Activated CD4-positive, CD25-positive, alpha-beta regulatory T cell (primary cell): ENCODE data around the gene ZNF428.
"Not testable (repeated sequence)": the region's sequence is repeated elsewhere in the genome, so short reads cannot be mapped to it uniquely, and the experiment has no call there.

Experiments used
- DNase-seq, 4 experiments: peaks; one replicate each; lab custom pipeline; 2025; lab: John Stamatoyannopoulos, UW

Gene ZNF428, protein sequence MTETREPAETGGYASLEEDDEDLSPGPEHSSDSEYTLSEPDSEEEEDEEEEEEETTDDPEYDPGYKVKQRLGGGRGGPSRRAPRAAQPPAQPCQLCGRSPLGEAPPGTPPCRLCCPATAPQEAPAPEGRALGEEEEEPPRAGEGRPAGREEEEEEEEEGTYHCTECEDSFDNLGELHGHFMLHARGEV

DNA sequence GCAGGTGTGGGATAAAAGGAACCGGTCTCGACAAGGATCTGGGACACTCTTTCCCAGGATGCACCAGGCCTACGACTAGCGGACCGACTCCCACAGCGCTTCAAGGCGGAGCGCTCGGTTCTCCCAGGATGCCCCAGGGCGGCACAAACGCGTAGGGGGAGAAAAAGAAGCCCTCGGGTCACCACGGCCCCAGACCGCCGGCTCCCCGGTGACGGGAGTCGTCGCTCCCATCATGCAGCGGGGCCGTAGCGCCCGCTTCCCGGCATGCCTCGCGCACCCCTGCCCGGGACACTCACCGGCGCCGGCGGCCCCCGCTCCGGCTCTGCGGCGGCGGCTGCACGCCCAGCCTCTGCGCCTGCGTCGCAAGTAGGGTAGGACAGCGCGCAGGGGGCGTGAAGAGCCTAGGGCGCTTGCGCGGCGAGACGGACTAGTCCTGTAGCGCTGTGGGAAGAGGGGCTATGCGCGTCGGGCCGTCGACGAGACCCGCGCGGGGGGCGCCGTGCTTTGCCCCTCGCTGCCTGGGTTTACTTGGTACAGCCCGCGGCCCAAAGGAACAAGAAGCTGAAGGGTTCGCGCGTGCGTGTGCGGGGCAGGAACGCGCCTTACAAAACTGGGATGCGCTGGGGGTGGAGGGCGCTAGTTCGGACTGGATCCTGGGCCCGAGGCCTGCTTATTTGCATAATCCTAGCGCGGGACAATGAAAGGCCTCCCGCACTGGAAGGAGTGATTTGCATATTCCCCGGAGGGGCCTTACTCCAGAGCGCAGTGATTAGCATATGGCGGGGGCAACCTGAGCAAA, at the start of gene ZNF428:
ZNF428 (minus strand) TSS at position 368 of the 799 bp plus-strand sequence. CDS start 5,325 bp downstream, outside the sequence.
- peak; percentile 64 to 77 (median 70) for DNase-seq

DNA sequence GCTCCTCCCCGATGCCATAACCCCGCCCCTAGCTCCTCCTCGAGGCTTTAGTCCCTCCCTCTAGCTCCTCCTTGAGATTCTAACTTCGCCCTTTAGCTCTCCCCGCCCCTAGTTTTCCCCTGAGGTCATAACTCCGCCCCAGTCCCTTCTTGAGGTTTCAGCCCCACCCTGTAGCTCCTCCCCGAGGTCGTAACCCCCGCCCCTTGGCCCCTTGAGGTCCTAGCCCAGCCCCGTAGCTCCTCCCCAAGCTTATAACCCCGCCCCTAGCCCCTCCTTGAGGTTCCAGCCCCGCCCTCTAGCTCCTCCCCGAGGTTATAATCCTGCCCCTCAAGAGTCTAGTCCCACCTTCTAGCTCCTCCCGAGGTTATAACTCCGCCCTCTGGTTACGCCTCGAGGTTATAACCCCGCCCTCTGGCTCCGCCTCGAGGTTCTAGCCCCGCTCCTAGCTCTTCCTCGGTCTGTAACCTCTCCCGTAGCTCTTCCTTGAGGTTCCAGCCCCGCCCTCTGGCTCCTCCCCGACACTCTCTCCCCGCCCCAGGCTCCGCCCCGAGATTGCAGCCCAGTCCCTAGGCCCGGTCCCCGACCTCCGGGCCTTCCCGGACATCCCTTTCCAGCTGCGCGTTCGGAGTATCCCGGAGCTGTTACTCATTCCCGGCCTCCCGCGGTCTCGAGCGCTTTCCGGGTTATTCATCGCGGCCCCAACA, 49.1 kb upstream of the ZNF428 start:
- peak; percentile 81 to 99 (median 82) for DNase-seq

DNA sequence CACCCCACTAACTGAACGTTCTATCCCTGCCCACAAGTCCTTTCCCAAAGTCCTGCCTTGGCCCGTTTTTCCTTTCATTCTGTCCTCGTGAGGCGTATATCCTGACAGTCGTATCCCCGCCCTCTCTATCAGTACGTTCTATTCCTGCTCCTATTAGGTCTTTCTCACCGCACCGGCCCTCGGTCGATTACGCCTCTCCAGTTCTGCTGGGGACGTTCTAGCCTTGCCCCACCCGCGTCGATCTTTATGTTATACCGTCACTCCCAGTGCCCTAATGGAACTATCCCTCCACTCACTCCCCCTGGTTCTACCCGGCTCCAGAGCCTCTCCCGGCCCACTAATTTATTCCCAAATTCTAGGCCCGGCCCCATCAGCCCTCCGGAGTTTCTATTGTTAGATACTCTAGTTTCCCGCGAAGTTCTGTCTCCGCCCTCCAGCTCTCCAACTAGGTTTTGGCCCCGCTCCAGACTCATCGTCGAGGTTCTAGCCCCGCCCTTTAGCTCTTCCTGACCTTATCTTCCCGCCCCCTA, 48.5 kb upstream of the ZNF428 start:
- no peak for DNase-seq

DNA sequence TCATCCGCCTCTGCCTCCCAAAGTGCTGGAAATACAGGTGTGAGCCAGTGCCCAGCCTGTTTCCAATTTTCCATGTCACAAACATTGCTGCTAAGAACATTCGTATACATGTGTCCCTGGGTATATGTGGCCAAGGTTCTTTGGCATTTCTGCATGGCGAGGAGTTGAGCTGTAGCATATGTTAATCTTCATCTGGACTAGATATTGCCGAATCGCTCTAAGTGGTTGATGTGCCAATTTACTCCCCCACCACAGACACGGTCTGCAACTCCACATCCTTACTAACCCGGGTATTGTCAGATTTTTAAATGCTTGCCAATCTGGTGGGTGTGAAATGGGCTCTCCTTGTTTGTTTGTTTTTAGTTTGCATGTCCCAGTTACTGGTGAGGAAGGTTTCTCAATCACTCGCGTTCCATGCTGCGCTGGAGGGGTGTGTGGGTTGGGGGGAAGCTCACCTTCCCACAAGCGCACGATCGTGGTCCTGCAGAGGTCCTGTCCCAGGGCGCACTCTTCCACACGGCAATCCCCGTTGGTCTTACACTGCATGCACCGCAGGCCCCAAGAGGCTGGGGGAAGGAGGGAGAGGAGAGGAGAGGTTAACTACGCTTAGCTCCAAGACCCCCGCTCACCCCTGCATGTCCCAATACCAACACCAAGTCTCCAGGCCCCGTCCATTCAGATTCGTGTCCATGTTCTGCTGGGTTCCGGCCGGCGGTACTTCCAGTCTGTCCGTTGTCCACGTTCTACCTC, 47.9 kb upstream of the ZNF428 start:
- no peak for DNase-seq

DNA sequence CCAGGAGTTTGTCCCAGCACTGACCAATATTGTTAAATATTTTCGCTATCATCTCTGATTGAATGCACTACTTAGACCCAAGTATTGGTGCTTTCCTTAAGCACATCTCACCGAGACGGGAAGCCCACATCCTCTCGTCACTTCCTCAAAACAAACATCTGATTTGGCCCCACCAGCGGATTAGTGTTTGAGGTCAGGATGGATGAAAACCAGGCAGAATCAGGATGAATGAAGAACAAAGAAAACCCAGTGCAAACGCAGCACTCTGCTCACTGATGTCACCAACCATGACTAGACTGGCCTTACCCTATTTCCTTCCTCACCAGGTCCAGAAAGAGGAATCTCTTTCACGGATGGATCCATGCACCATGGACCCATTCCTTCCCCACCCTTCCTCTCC, 44.6 kb upstream of the ZNF428 start:
- DNase-seq: no peak

DNA sequence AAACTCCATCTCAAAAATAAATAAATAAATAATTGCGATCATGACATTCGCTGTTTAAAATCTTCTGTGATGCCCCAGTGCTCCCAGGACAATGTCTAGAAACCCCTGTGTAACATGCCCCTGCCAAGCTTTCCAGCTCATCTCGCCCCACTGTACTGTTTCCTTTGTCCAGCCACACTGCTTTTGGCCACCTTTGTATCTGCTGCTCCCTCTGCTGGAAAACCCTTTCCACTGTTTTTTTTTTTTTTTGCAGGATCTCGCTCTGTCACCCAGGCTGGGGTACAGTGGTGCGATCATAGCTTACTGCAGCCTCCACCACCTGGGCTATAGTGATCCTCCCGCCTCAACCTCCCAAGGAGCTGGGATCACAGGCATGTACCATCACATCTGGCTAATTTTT, 43.1 kb upstream of the ZNF428 start:
- no peak for DNase-seq

DNA sequence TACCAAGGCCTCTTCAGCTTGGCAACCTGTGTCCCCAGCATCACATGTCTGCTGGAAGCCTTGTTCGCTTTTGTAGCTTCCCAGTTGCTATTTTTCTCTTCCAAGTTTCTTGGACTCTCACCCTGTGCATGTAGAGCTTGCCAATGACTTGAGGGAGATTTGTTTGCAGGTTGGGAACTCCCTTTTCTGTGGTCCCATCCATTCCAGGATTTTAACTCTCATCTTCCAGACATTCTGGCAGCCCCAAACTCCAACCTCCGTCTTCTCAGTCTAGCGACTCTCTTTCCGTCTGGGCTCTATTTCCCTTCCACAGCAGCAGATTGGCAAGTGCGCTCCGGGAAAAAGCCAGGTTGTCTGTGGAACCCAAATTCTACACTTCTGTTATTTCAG, 41.5 kb upstream of the ZNF428 start:
- no peak for DNase-seq

DNA sequence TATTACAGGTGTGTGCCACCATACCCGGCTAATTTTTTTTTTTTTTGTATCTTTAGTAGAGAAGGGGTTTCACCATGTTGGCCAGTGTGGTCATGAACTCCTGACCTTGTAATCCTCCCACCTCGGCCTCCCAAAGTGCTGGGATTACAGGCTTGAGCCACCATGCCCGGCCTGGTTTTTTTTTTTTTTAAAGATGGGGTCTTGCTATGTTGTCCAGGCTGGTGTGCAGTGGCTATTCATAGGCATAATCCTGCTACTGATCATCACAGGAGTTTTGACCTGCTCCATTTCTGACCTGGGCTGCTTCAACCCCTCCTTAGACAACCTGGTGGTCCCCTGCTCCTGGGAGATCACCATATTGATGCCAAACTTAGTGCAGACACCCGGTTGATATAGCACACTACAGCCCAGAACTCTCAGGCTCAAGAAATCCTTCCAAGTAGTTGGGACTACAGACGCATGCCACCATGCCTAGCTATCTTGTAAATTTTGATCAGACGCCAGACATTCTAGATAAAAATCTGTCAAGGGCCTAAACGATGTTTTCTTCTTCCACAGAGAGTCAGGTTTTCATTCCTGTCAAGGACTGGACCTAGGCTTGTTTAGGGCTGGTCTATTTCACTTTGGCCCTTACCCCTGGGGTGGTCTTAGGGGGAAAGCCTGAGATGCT, 41.0 kb upstream of the ZNF428 start:
- no peak for DNase-seq

DNA sequence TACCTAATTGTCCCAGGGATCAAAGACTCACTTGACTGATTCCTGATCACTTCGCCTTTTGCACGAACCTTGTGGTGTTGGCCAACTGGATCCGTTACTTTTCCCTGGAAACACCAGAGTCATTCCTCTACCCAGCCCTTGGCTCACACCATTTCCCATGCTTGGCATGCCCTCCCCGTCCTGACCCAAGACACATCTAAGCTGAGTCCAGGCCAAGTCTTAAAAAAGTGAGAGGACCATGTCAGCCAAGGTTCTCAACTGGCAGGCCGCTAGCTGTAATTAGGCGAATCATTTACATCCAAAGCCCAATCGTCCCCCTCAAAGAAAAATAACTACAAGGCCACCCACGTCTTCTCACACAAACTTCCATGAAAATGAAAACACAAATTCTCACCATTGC, 39.1 kb upstream of the ZNF428 start:
- no peak for DNase-seq

DNA sequence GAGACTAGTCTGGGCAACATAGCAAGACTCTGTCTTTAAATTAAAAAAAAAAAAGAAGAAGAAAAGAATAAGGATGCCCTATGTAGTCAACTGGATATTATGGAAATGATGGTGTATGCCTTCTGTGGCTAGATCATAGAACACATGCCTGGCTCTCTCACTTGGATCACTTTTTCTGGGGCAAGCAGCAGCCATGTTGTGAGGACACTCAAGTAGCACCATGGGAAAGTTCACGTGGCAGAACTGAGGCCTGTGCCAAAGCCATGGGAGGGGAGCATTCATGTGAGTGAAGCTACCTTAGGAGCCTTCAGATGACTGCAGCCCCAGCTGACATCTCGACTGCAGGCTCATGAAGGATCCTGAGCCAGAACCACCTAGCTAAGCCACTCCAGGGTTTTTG, 38.6 kb upstream of the ZNF428 start:
- DNase-seq: no peak

DNA sequence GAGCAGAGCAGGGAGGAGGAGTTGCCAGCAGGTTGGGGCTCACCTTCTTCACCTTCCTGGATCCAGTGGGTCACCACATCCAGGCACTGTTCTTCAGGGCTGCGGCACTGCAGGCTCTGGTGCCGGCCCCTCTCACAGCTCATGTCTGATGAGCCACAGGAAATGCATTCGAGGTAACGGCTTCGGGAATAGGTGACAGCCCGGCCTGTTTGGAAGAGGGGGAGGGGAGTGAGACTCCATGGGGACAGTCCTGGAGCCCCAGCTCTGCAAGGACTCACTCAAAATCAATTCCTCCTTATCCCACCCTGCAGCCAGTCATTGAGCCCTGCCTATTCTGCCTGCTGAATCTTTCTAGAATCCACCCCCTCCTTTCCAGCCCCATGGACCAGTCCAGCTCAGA, 37.0 kb upstream of the ZNF428 start:
- no peak for DNase-seq

DNA sequence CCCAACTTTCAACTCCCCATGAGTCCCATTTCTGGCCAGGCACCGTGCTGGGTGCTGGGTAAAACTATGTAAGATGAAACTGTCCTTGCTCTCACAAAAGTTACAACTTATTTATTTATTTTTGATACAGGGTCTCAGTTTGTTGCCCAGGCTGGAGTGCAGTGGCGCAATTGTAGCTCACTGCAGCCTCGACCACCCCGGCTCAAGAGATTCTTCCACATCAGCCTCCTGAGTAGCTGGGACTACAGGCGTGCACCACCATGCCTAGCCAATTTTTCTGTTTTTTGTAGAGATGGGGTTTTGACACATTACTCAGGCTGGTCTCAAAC, 33.1 kb upstream of the ZNF428 start:
- DNase-seq: no peak

DNA sequence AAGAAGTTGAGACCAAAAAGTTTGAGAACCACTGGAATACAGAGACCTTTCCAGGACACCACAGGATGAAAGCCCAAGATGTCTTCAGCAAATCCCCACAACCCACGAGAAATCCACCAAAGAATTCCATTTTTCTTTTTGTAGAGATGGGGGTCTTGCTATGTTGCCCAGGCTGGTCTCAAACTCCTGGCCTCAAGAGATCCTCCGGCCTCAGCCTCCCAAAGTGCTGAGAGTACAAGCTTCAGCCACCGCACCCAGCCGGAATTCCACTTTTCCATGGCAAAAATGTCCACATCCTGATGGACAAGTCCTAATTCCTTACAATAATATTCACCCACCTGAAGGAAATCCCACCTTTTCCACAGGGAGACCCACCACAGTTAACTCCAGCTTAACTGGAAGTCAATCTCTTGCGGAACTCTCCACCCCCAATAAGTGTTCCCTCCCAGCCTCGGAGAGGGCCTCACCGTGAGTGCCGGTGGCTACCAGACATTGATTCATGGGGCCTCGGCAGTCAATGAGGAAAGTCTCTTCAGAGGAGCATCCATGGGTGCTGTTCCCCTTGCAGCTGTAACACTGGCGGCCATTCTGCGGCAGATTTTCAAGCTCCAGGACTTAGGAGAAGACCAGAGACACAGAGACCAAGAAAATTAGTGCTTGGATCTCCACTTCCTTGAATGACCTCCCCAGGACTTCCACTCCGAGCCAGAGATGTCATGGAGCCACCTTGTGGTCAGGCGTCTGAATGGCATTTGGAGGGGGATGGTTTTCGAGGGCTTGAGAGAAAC, 32.5 kb upstream of the ZNF428 start:
- peak in 1 of 4 experiments; percentile 27 for DNase-seq

DNA sequence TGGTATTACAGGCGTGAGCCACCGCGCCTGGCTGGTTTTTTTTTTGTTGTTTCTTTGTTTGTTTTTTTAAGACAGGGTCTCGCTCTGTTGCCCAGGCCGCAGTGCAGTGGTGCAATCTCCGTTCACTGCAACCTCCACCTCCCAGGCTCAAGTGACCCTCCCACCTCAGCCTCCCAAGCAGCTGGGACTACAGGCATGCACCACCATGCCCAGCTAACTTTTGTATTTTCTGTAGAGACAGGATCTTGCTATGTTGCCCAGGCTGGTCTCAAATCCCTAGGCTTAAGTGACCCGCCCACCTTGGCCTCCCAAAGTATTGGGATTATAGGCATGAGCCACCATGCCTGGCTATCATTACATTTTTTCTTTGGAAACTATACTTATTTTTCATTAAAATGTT, 30.8 kb upstream of the ZNF428 start:
- DNase-seq: not testable (repeated sequence)

DNA sequence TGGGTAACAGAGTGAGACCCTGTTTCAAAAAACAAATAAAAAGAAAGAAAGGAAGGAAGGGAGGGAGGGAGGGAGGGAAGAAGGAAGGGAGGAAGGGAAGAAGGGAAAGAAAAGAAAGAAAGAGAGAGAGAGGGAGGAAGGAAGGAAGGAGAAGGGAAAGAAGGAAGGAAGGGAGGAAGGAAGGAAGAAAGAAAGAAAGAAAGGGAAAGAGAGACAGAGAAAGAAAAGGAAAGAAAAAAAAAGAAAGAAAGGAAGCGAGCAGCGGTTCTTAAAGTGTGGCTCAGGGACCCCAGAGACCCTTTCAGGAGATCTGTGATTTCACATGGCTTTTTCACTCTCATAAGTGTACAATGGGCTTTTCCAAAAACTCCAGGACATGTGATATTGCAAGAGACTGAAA, 30.1 kb upstream of the ZNF428 start:
- no peak for DNase-seq

DNA sequence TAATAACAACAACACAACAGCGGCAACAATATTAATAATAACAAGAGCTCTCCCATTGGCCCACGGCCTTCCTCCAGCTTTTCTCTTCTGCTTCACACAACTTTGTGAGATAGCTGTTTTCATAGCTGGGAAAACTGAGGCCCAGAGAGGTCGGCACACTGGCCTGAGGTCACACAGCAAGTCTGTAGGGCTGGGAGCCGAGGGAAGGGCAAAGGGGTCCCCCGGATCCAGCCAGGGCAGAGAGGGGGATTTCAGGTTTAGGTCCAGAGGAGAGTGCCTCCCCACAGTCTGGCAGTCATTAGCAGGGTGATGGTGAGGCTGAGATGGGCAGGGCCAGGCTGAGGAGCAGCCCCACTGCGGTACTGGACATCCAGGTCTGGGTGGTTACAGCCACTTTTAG, 29.2 kb upstream of the ZNF428 start:
- DNase-seq: no peak

DNA sequence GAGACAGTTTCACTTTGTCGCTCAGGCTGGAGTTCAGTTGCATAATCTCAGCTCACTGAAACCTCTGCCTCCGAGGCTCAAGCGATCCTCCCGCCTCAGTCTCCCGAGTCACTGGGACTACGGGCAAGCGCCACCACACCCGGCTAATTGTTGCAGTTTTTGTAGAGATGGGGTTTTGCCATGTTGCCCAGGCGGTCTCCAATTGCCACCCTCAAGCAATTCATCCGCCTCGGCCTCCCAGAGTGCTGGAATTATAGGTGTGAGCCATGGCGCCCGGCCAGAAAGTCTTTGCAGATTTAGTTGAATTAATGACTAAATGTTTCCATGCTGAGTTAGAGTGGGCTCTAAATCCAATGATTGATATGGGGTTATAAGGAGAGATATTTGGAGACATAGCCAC, 24.8 kb upstream of the ZNF428 start:
- no peak for DNase-seq

DNA sequence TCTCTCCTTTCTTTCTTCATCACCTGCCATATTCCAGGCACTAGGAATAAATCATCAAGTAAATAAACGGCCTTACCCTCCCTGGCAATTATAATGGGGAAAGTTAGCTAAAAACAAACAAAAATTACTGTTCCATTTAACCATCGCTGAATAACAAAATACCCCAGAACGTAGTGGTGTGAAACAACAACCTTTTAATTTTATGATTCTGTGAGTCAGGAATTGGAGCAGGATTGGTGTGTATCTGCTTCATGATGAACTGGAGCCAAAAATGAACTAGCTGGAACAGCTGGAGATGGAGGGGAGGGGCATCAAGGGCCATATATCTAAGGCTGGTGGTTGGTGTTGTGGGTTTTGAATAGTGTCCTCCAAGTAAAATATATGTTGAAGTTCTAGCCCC, 23.9 kb upstream of the ZNF428 start:
- no peak for DNase-seq

DNA sequence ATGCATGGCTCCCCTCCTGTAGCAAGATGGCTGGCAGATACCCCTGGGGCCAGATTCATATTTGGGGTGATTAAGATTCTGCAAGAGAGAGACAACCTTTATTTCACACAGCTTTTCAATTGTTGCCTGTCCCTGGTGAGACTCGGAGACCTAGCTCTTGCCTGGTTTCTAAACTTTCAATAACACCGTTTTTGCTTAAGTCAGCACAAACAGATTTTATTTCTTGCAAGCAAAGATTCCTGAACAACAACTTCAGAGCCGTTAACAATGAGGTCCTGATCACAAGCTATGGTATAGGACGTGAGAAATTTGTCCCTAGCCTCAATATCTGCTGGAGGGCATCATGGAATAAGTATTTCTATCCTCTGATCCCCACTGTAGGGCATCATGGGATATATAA, 23.1 kb upstream of the ZNF428 start:
- DNase-seq: no peak

DNA sequence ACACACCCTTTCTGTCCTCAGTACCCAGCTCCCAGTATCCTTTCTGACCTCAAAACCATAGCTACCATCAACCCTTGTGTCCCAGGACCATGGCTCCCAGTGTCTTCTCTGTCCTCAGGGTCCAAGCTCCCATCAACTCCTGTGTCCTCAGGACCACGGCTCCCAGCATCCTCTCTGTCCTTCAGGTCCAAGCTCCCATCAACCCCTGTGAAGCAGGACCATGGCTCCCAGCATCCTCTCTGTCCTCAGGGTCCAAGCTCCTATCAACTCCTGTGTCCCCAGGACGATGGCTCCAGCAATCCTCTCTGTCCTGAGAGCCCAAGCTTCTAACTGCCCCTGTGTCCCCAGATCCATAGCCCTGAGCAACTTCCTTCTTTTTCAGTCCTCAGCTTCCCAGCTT, 21.9 kb upstream of the ZNF428 start:
- DNase-seq: no peak

DNA sequence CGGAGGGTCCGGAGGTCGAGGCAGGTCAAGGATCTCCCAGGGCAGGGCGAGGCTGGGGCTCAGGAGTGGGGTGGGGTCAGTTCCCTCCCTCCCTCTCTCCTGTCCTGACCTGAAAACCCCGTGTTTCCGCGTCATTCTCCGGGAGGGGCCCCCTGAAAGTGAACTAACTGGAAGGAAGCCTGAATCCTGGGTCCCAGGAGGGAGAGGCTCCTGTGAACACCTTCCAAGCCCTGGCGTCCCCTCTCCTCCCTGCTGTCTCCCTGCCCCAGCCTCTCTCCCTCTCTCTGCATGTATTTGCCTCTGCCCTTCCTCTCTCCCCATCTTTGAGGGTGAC, 21.0 kb upstream of the ZNF428 start:
- DNase-seq: no peak
